Dedifferentiated amniotic fluid mesenchymal stem cell (primary cell): ENCODE results near the gene SYT2.
A peak's percentile ranks its signal among the peaks of the same experiment; 100 is the strongest.

Experiments used
- DNase-seq: peaks from one replicate; pipeline ENCODE4 v3.0.0-alpha.2; 2016; ENCODE audit errors: extremely low spot score

The SYT2 gene

GRCh38 chr1:202679406-202680177 lies 30.7 kb downstream of the SYT2 start:
- DNase-seq, result no peak

GRCh38 chr1:202677433-202677832 lies 32.8 kb downstream of the SYT2 start:
- no peak for DNase-seq

DNA sequence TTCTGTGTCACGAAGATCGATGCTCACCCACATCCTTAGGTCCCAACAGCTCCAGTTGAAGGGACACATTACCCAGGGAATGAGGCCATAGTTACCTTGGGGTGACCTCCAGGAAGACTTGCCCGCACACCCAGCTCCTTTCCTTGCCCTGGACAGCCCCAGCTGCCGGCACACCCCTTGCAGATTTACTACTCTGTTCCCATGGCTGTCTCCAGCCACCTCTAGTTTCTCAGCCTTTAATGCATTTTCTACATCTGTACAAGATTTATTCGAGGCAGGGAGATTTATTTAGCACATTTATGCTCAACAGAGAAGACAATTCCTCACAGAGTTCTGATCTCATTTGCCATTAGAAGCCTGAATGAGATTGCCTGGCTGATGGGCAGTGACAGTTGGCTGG lies 36.7 kb downstream of the SYT2 start:
- no peak for DNase-seq

GRCh38 chr1:202671399-202671798 lies 38.9 kb downstream of the SYT2 start:
- DNase-seq, result peak; percentile 61

DNA sequence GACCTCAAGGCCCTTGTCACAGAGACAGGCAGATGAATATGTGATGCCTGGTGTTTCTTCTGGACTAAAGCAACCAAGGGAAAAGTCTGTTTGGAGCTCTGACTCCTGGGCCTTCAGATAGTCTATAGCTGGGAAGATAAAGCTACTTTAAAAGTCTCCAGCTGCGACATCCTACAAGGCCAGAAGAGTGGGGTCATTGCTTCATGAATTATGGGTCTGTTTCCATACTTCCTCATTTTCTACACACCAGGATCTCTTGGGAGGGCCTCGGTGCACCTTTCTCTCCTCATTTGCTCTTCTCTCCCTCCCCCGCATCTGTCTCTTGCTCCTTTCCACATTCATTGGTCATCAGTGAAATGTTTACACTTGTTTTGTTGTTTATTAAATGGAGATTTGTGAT lies 44.8 kb downstream of the SYT2 start:
- no peak for DNase-seq

- no peak for DNase-seq
Measured at GRCh38 chr1:202664083-202664482, 46.2 kb downstream of the SYT2 start.

DNA sequence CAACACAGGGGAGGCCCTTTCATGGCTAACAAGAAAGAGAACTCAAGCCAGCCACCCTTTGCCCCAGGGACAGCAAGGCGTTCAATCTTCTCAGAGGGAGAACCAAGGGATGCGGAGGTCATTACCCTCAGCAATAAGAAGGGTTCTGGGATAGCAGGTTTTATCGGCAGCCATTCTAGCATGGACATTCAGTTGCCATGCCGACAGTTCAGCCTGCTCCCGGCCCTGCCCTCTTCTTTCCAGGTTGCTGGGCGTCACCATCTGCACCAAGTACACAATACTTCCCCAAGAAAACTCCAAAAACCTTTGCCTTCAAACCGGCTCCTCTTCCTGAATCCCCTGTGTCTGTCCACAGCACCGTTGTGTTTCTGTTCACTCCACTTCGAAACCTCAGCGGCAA lies 47.1 kb downstream of the SYT2 start:
- no peak for DNase-seq

DNA sequence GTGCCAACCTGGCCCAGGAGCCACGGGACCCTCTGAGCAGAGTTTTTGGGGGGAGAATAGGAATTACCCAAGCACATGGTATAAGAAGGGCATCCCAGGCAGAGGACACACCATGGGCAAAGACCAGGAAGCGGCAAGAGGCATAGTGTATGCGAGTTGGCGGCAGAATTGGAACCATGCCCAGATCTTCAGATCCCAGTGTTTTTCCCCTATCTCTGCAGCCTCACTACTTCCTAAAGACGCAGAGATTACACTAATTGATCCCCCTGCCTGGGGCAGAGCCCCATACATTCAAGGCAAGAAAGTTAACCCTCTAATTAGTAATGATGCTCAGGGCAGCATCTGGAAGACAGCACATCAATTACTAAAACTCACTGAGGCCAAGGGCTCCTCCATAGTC lies 48.2 kb downstream of the SYT2 start:
- no peak for DNase-seq

- DNase-seq, result no peak
Measured at GRCh38 chr1:202661136-202661845, 49.0 kb downstream of the SYT2 start.

DNA sequence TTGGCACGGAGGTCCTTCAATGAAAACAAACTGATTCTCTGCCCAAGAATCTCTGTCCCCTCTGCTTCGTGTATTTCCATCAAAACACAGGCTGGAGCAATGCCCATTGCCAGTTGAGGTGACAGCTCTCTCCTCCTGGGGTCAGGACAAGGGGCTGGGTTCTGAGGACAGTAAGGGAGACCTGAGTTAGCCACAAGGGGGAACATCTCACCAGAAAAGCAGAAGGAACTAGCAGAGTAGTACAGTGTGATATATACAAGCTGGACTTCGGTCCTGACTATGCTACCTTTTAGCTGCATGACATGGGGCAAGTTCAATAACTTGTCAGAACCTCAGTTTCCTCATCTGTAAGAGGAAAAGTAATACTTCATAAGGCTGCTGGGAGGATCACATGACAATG lies 50.3 kb downstream of the SYT2 start:
- no peak for DNase-seq

DNA sequence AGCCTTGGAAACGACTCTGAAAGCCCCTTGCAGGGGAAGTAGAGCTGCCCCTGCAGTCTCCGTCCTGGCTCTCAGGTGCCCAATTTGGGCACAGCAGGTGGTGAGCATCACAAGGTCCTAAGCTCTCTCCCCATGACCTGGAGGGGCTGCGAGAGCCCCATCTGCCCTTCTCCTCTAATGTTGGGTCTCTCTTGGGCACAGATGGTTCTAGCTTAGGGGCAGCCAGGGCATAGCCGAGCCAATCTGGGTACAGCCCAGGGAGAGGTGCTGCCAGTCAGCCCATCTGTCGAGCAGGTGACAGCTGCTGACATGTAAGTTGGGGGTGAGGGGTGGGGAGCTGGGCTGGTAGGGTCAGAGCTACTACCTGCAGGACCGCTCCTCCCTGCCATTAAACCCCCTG lies 50.7 kb downstream of the SYT2 start:
- no peak for DNase-seq

GRCh38 chr1:202658769-202659168 lies 51.5 kb downstream of the SYT2 start:
- no peak for DNase-seq

- DNase-seq, result no peak
Measured at GRCh38 chr1:202658251-202658759, 51.9 kb downstream of the SYT2 start.

GRCh38 chr1:202656951-202657646 lies 53.2 kb downstream of the SYT2 start:
- no peak for DNase-seq

GRCh38 chr1:202656057-202656456 lies 54.2 kb downstream of the SYT2 start:
- DNase-seq, result no peak

DNA sequence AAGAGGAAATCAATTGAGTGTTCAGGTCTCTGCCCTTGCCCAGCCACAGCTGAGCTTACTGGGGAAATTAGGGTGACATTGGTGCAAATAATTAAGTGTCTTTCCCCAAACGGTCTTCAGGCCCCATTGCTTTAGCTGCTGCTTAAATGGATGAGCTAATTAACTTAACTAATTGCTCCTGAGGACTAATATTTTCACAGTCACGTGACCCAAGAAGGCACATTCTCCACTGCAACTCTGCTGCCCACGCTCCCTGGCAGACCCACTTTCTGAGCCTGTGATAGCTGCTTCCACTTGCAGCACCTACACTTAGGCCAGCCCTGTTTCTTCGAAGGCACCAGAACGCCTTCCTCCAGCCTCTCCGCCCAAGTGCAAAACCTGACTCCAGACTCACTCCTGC lies 56.2 kb downstream of the SYT2 start:
- no peak for DNase-seq

GRCh38 chr1:202649553-202650392 lies 60.5 kb downstream of the SYT2 start:
- DNase-seq, result no peak

GRCh38 chr1:202648605-202649226 lies 61.5 kb downstream of the SYT2 start:
- DNase-seq, result no peak

DNA sequence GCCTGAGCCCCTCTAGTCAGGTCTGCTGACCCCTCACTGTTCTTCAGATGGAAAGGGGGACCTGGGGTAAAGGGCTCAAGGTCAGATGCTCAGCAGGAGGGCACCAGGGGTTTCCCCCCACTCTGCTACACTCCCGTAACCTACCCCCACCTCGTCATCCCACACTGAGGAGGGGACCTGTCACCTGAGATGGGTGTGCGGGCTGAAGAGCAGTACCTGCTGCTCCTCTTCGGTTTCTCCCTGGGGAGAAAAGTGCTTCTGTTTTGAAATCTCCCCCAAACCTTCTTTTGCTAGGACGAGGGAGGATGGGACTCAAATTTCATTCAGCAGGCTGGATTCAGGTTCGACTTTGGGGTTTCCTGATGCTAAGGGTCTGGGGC lies 65.2 kb downstream of the SYT2 start:
- no peak for DNase-seq

- DNase-seq, result no peak
Measured at GRCh38 chr1:202644219-202645096, 65.8 kb downstream of the SYT2 start.
